GM23248 (cell line): Measurements from ENCODE around the gene PLA2G4E.

Experiments used
- EZH2 ChIP-seq: fragments of 200-600 bp; sonication (generic); IDR thresholded peaks from 2 replicates; pipeline ENCODE4 v1.6.1; 2018; ENCODE audit warnings: antibody characterized with exemption, mild to moderate bottlenecking; ENCODE audit not compliant: insufficient read depth, poor library complexity, severe bottlenecking
- EZH2phosphoT487 ChIP-seq: fragments of 200-600 bp; sonication (generic); IDR thresholded peaks from 2 replicates; pipeline ENCODE4 v1.6.1; 2018; ENCODE audit warnings: antibody characterized with exemption, moderate library complexity, mild to moderate bottlenecking, low read depth; ENCODE audit not compliant: insufficient read depth

DNA sequence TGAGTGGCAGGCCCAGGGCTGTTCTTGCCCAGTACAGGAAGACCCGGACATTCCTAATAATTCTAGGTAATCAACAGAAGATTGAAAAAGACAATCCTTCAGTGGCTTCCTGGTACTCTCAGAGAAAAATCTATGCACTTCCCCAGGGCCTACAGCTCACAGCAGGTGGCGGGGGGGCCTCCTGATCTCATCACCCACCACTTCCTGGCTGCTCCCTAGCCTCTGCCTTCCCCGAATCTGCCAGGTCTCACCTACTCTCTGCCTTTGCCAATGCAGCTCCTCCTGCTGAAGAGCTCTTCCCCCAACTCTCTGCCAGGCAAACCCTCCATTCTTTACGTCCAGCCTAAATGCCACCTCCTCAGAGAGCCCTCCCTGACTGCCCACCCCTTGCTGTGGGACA is 86.0 kb downstream of the PLA2G4E start:
- TF ChIP-seq EZH2phosphoT487 (no peak), EZH2 (no peak)
